WI38 (cell line): ENCODE measurements around the gene PIANP.

Experiments
- H3K4me3 ChIP-seq: 2 replicates; pipeline ENCODE4 v1.5.1; 2011; ENCODE audit warnings: low read depth, mild to moderate bottlenecking, control low read depth, low read length
- CTCF ChIP-seq: IDR thresholded peaks from 2 replicates; pipeline ENCODE4 v1.5.1; 2012; ENCODE audit warnings: low read depth, mild to moderate bottlenecking, control low read depth, low read length

The PIANP gene

GRCh38 chr12:6735448-6736191 is 35.0 kb upstream of the PIANP start:
- H3K4me3 ChIP-seq, result no peak overlapping the region
- peak; percentile 66 for TF ChIP-seq CTCF

- TF ChIP-seq CTCF, result no peak
- no peak overlapping the region for H3K4me3 ChIP-seq
These were observed 34.1 kb upstream of the PIANP start for GRCh38 chr12:6734506-6735387.

- TF ChIP-seq CTCF, result no peak
- no peak overlapping the region for H3K4me3 ChIP-seq
These were observed 29.6 kb upstream of the PIANP start for GRCh38 chr12:6730169-6730568.

- TF ChIP-seq CTCF, result no peak
- no peak overlapping the region for H3K4me3 ChIP-seq
These were observed 28.6 kb upstream of the PIANP start for GRCh38 chr12:6729186-6729585.

GRCh38 chr12:6725350-6725749 is 24.7 kb upstream of the PIANP start:
- H3K4me3 ChIP-seq, result no peak overlapping the region
- no peak for TF ChIP-seq CTCF

GRCh38 chr12:6724409-6724797 is 23.8 kb upstream of the PIANP start:
- H3K4me3 ChIP-seq, result peak overlapping the region; percentile 71
- no peak for TF ChIP-seq CTCF
